GM21360 (cell line): ENCODE data around the gene HYKK.
"Not testable (repeated sequence)": the region's sequence is repeated elsewhere in the genome, so short reads cannot be mapped to it uniquely, and the experiment has no call there.

Experiments
- ATAC-seq: cut with Tn5 transposase; IDR thresholded peaks from one replicate; pipeline ENCODE4 v1.9.1; 2021; ENCODE audit warnings: mild to moderate bottlenecking, moderate library complexity; ENCODE audit not compliant: unreplicated experiment

HYKK gene

DNA sequence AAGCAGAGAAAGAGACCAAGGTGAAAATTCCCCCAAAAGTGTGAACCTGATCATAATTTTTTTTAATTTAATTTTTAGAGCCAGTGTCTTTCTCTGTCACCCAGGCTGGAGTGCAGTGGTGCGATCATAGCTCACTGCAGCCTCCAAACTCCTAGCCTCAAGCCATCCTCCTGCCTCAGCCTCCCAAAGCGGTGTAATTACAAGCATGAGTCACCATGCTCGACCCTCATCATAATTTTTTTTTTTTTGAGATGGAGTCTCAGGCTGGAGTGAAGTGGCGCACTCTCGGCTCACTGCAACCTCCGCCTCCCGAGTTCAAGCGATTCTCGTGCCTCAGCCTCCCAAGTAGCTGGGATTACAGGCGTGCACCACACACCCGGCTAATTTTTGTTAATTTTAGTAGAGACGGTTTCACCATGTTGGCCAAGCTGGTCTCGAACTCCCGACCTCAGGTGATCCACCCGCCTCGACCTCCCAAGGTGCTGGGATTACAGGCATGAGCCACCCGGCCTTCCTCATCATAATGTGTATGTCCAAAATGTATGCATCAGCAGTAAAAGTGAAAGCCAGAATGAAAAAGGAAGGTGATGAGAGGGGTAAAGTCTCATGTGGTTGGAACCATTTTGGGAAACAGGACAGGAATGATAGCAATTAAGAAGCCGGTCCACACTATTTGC is 32.2 kb downstream of the HYKK start:
- ATAC-seq: not testable (repeated sequence)

DNA sequence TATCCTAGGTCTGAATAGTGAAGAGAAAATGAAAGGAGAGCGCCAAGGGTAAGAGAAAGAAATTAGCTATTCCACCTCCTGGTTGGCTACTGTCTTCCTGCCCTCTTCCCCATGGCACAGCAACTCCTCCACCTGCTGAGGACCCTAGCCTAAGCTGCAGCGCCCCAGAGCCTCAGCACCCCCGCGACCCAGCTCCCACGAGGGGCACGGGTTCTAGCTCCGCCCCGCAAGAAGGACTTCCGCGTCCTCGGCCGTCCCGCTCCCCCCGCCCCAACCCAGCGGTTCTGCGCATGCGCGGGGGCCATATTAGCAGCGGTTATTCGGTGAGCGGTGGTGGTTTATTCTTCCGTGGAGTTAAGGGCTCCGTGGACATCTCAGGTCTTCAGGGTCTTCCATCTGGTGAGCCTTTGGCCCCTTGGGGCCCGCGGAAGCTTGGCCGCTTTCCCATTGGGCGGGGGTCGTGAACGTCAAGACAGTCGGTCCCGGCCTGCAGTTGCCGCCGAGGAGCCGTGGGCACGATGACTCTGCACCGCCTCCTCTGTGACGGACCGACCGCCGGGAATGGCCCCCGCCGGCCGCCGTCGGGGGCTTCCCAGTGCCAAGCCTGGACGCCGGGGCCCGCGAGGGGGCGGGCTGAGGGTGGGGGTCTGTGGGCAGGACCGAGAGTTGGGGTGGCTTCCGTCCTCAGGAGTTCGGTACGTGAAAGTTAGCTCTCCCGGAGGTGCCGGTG is 32.9 kb downstream of the HYKK start, which contains the start of gene PSMA4:
TSS of gene PSMA4 (plus strand) at position 304 of the 730 bp plus-strand sequence. CDS start 1,484 bp downstream, outside the sequence.
- ATAC-seq: peak; percentile 81

DNA sequence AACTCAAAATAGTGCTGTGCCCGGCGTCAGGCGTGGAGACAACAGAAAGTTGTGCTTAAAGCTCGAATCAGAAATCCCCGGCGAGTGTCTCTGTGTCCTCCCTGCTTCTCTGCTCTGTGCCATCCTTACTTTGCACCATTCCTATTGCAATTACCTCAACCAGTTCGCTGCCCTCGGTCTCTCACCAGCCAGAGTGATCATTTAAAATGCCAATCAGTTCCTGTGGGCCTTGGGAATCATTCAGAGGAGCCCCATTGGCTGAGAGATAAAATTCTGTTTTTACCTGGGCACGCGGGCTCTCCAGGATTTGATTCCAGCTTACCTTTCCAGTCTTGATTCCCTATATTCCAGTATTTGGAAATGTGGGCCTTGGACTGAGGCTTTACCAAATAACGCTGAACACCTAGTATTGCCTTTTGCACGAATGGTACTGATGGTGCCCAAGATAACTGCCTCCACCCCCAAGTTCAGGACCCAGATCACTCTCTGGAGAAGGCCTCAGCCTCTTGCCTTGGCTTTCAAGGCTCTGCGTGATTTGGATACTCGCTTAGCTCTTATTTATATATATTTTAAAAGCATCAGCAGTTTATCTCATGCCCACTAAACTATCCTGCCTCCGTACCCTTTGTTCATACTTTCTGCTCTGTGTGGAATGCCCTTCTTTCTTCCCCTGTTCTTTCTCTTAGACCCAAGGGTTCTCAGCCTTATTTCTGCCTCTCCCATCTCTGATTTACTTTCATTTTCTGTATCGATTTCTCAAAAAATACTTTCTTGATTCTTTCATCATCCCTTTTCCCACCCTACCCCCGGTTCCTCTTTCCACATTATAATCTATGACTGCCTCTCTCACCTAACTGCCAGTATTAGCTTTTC is 33.7 kb downstream of the HYKK start:
- no peak for ATAC-seq

DNA sequence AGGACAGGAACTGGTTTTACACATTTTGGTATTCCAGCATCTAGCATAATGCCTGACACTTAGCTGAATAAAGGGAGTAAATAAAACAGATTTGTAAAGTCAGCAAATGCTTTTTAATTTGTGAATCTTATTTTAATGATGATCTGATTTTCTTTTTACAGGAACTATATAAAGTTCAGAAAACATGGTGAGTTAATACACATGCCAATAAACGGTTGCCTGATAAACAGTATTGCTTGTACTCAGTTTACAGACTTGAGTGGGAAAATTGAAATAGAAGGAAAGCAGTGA is 34.3 kb downstream of the HYKK start:
- ATAC-seq: no peak

DNA sequence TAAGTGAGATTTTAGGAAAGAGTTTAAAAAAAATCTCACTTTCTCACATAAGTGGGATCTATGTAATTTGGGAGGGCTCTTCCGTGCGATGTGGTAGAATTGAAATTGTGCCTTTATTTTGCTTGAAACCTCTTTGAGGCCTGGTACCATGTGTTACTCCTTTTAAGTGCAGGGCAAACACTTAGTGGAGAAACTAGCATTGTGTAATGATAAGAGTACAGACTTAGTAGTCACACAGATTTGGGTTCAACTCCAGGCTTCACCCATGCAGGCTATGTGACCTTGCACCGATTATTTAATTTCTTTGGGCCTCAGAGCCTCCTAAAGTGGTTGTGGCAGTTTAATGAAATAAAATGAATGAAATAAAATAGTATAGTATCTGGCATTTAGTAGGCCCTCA is 35.3 kb downstream of the HYKK start:
- no peak for ATAC-seq

DNA sequence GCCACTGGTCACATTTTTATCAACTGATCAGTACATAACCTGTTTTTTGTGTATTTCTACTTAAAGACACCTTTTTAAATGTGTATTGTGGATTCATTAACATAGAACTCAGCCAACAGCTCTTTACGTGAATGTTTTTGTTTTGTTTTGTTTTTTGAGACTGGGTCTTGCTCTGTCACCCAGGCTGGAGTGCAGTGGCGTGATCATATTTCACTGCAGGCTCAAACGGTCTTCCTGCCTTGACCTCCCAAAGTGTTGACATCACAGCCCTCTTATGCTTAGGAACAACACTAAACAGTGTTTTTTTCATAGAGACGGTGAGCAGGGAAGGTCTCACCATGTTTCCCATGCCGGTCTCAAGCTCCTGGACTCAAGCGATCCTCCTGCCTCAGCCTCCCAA is 42.8 kb downstream of the HYKK start:
- ATAC-seq: no peak

DNA sequence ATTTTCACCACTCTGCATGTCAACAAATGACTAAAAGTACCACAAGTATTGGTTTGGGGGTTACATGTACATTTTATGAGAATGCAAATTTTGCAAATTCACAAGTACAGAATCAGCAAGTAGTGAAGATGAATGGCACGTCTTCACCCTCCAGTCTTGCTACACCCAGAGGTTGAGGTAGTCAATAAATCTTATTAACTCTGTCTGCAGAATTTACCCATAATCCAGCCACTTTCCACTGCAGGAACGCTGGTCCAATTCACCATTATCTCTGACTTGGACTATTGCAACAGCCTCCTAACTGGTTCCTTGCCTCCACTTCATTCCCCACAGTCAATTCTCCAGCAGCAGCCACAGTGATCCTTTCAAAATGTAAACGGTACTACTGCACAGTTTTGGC is 43.4 kb downstream of the HYKK start:
- ATAC-seq: no peak

DNA sequence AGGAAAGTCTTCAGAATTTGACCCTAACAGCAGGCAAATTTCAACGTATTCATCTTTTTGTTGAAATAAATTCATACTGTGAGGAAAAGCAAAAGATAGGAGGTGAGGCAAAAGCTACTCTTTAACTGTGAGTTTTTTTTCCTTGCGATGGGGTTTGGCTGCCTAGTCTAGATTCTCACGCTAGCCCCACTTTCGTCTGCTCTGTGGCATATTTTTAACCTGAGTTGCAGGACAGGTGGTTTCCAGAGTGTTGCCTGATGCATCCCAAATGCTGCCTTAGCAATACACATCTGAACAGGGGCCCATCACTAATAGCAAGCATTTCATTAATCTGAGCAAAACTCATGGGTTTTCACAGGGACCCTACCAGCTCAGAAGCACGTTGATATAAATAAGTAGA is 44.5 kb downstream of the HYKK start:
- ATAC-seq: no peak

DNA sequence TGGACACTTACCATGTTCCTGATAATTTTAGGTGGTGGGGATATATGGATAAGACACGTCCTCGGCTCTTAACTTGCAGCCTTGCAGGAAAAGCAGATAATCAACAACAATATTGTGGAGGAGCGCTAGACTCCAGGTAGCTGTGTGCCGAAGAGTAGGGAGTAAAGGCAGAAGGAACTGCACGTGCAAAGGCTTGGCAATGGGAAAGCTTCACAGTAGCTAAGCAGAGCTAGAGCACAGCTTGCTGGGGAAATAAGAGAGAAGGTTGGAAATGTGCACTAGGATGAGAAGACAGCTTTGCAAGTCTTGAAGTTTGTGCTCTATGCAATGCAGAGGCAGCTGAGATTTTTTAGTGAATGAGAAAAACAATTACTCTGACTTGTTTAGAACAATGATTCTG is 45.2 kb downstream of the HYKK start:
- ATAC-seq: no peak

DNA sequence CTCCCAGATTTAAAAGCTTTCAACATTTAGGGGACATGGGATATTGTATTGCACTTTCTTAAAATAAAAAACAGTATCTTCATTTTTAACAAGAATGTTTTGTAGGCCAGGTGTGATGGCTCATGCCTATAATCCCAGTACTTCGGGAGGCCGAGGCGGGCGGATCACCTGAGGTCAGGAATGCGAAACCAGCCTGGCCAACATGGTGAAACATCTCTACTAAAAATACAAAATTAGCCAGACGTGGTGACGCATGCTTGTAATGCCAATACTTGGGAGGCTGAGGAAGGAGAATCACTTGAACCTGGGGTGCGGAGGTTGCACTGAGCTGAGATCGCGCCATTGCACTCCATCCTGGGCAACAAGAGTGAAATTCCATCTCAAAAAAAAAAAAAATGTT is 52.8 kb downstream of the HYKK start:
- not testable (repeated sequence) for ATAC-seq

DNA sequence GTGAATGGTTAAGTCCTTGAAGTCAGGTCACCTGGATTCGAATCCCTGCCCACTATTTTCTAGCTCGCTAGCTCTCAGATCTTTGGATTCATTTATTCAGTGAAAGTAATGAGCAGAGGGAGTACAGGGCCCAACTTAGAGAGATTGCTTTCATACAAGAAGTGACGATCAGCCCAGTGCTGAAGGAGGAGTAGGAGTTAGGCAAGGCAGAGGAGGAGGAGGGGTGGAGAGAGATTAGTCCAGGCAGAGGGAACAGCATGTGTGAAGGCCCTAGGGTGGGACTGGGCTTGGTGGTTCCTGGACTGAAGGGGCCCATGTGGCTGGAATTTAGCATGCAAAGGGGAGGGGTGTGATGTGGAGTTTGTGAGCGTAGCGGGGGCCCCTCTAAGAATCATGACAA is 54.1 kb downstream of the HYKK start:
- ATAC-seq: no peak

DNA sequence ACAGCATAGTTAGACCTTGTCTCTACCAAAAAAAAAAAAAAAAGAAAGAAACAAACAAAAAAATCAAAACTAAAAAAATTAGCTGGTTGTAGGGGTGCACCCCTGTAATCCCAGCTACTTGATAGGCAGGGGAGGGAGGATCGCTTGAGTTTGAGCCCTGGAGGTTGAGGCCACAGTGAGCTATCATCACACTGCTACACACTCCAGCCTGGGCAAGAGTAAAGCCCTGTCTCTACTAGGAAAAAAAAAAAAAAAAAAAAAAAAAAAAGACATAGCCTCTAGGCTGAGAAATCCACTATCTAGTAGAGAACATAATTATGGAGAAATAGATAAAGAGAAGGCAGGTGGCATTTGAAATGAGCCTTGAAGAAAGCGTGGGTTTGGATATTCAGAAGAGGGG is 55.7 kb downstream of the HYKK start:
- ATAC-seq: no peak

DNA sequence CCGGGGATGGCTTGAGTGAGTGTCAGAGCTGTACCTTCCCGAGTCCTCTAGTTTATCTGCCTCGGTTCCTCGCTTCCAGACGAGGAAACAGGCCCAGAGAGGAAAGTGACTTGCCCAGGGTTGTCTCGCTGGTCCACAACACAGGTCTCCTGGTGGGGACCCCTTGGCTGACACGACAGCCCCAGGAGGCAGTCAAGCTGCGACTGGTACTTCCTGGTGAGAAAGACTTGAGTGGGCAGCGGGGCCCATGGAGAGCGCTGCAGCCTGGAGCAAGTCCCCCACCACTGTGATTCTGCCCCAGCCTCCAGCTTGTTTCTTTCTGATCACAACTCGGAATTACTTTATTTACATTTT is 57.3 kb downstream of the HYKK start:
- ATAC-seq: no peak

DNA sequence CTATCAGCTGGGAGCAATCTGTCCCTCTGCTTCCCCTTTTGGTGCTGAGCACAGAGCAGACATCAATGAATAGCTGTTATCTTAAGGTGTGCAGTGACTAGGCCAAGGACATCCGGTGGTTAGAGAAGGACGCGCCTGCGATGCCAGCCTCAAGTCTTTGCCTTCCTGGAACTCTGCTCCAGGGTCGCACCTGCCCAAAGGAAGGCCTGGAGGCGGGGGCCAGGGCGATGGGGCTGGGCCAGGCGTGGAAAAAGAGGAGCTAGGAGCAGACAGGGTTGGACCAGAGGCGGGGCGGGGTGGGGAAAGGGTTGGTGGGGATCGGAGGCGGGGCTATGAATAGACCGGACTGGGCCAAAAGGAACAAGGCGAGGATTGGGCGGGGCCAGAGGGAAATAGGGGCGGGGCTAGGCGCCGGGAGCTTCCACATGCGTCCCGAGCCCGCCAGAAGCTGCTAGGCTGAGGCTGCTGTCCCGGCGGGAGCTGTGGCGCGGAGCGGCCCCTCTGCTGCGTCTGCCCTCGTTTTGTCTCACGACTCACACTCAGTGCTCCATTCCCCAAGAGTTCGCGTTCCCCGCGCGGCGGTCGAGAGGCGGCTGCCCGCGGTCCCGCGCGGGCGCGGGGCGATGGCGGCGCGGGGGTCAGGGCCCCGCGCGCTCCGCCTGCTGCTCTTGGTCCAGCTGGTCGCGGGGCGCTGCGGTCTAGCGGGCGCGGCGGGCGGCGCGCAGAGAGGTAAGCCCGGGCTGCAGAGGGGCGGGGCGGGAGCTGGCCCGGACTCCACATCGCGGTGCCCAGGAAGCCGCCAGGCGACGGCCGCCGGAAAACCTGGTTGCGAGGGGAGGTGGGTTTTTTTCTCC is 57.9 kb downstream of the HYKK start, which contains the start of gene CHRNA5:
TSS of gene CHRNA5 (plus strand) at position 424 of the 854 bp plus-strand sequence. CDS start at position 624, 200 bp downstream.
- no peak for ATAC-seq

DNA sequence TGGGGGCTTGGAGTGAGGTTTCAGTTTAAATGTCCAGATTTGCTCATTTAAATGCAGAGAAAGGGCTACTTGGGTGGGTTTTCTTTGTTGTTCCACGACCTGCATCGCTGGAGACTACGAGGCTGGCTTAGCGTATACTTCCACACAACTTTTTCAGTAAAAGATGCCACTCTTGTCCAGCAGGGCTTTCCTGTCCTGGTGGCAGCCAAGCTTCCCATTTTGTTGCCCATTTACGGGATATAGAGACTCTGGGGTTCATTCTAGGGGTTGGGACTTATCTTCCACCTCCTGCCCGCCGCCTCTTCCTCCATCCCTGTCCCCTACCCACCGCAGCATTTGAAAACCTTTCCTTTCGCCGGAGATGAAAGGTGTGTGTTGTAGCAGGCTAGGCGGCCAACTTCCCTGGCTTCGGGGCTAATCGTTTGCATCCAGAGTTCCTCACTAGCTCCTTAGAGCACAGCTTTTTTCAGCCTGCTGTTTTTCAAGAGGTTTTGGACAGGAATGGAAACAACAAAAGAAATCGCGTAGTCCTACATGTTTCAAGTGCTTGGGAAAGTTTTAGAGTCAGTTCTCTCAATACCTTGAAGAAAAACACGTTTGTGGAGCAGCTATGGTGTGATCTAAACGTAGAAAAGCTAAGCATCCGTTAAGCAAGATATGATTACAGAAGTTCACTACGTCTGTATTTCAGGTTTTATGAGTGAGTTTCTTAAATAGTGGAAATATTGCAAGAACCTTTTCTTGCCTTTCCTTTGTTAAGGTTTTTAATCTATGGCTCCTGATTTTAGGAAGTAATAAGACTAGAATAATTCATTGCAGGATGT is 58.8 kb downstream of the HYKK start:
- ATAC-seq: no peak

DNA sequence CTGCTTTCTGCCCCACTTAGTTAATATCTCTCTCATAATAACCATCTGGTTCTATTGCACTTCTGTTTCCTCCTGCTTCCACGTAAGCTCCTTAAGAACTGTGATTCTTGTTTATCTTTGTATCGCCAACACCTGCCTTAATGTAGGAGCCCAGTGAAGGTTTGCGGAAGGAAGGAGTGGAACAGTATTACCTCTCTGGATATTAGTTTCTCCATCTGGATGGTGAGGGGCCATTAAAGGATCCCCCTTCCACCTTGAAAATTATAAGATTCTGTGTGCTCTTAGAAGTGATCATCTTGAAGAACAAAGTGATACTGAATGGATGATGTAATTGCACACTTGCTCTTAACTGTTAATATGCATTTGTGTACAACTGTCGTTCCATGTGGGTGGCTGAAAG is 60.2 kb downstream of the HYKK start:
- no peak for ATAC-seq

DNA sequence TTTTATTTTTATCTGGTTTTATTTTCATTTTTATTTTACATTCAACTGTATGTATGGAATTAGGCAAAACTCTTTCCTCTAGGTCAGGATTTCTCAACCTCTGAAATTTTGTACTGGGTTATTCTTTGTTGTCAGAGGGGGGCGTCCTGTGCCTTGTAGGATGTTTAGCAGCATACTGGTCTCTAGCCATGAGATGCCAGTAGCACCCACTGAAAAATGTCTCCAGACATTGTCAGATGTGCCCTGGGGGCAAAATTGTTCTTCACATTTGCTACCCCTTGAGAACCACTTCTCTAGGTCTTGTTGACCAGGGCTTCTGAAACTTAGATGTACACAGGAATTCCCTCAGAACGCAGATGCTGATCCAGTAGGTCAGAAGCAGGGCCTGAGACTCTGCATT is 63.3 kb downstream of the HYKK start:
- no peak for ATAC-seq

DNA sequence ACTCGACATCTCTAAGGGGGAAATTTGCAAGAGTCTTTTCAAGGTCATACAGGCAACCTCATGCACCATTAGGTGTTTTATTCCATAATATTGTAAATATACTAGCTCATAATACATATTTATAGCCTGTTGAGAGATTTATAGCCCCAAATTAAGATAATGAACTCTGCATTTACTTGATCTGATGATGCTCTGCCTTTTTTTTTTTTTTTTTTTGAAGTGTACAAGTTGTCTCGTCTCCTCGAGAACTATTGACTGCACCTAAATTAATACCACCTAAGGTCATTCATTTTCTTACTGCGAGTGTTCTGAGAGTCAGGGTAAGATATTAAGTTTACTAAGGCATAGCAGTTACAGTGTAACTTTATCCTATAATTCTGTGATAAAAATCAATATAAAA is 64.0 kb downstream of the HYKK start:
- ATAC-seq: no peak

DNA sequence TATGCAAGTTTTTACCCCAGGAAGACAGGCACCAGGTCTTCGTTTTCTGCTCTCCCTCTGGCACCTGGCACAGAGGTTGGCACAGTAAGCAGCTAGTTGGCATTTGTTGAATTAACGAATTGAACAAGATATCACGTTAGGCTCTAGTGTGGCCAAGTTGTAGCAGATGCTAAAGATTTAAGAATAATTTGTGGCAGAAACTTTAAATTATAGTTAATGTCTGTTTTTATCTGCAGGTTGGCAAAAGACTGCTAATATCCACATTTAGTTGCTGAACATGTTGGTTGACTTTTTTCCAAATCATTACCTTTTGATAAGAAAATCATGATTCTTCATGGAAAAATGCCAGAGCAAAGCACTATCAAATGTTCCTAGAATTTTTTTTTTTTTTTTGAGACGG is 66.0 kb downstream of the HYKK start:
- ATAC-seq: no peak

DNA sequence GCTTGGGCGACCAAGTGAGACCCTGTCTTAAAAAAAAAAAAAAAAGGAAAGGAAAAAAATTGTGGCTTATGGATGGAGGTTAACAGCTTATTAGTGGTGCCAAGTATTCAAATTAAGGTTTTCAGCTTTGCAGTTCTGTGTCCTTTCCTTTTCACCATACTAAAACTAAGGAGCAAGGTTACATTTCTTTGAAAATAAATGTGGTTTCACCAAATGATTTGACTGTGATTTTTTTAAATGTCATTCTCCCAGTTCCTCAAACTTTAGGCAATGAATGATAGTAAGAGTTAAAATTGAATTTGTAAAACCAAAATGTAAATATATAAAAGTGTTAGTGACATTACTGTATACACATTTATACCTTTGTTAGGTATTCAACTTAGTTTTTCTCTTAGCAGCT is 67.6 kb downstream of the HYKK start:
- no peak for ATAC-seq
